Measurements from ENCODE around the gene ZFHX3. TPM values are rescaled to one million over a fixed set of nuclear protein-coding genes. Genes with fewer than 3 reads are reported as not detected.

The ZFHX3 gene
- polyA plus RNA-seq, 1 donor (not counting 4 experiments of a cell fraction or from before 2014, with no cell fraction given), result 1.2 TPM

DNA sequence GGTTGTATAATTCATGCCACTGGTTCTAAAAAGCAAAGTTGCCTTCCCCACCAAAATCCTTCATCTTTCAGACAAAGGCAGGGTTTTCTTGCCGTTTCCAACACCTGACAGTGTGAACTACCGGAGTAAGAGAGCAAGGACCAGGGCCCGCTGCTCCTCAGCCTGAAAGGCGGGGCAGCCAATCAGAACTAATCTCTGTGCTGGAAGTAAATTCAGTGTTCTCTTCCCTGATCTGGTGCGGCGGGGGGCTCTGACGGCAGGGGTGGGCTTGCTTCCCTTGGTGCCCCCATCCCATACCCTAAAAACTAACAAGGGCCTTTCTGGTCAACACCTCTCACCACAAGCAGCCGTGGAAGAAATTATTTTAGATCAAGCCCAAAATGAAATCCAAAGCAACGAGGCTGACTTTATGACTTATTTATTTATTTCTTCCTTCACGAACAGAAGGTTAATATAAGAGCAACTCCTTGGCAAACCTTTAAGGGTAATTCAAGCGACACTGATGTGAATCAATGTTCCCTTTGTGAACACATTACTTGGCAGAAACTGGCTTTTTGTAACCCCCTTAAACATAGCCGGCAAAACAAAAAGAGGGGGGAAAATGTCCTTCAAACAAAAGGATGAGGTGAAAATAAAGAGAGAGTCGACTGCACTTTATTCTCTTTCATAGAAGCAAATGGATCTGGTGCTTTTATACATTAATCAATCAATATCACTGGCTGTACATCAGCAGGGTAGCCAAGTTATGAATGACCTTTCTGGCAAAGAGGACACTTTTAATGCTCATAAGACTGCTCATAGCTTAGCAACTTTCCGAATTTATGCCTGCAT, 189.9 kb downstream of the ZFHX3 start:
- no peaks in the 10 kb centered on the region for H3K27me3 ChIP-seq (ENCODE audit: control insufficient read depth, extremely low read depth, insufficient read depth, low read length)
- no peak for FAIRE-seq
- no peaks in the 10 kb centered on the region for H3K9me3 ChIP-seq (ENCODE audit: control insufficient read depth, low read depth, low read length)
- no peak overlapping the region for H3K4me3 ChIP-seq (ENCODE audit: control insufficient read depth in 2 of 3, extremely low read depth in 1 of 3, insufficient read depth in 2 of 3, low read depth in 1 of 3, low read length in 3 of 3)
- DNase-seq (ENCODE audit: low read depth, low spot score), result no peak
- no peaks in the 10 kb centered on the region for H3K4me1 ChIP-seq (ENCODE audit: control insufficient read depth, extremely low read depth, insufficient read depth, low read length)
- no peaks in the 10 kb centered on the region for H3K79me2 ChIP-seq (ENCODE audit: control insufficient read depth, insufficient read depth, low read length)
- dilution Hi-C loops (cut with MboI; ENCODE audit: extremely low pct_ligation_motif_present, low sequenced_read_pairs), result no loop called here
- TF ChIP-seq EZH2 (IDR thresholded peaks at IDR 0.05; ENCODE audit: low read length), result no peak
- TF ChIP-seq, protein P1, sequence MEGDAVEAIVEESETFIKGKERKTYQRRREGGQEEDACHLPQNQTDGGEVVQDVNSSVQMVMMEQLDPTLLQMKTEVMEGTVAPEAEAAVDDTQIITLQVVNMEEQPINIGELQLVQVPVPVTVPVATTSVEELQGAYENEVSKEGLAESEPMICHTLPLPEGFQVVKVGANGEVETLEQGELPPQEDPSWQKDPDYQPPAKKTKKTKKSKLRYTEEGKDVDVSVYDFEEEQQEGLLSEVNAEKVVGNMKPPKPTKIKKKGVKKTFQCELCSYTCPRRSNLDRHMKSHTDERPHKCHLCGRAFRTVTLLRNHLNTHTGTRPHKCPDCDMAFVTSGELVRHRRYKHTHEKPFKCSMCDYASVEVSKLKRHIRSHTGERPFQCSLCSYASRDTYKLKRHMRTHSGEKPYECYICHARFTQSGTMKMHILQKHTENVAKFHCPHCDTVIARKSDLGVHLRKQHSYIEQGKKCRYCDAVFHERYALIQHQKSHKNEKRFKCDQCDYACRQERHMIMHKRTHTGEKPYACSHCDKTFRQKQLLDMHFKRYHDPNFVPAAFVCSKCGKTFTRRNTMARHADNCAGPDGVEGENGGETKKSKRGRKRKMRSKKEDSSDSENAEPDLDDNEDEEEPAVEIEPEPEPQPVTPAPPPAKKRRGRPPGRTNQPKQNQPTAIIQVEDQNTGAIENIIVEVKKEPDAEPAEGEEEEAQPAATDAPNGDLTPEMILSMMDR (optimal IDR thresholded peaks at IDR 0.05 in 1 of 3, IDR thresholded peaks at IDR 0.05 in 1 of 3, conservative IDR thresholded peaks at IDR 0.05 in 1 of 3; ENCODE audit: extremely low read depth in 1 of 3, insufficient read depth in 2 of 3, low read length in 3 of 3), result no peak
- no peak overlapping the region for H2AFZ ChIP-seq (ENCODE audit: control insufficient read depth, low read length)
- H3K36me3 ChIP-seq (ENCODE audit: control insufficient read depth in 2 of 2, extremely low read depth in 1 of 2, insufficient read depth in 2 of 2, low read length in 2 of 2), result peaks cover 0 to 1% of the 10 kb centered on the region in 2 experiments
- no peak overlapping the region for H3K27ac ChIP-seq (ENCODE audit: control insufficient read depth, insufficient read depth, low read length)
- H3K9ac ChIP-seq (ENCODE audit: control insufficient read depth, extremely low read depth, insufficient read depth, low read length), result no peak overlapping the region
- no peaks in the 10 kb centered on the region for H3K9me1 ChIP-seq (ENCODE audit: control insufficient read depth, extremely low read depth, insufficient read depth, low read length)
- no peaks in the 10 kb centered on the region for H4K20me1 ChIP-seq (ENCODE audit: control insufficient read depth, extremely low read depth, insufficient read depth, low read length)
- no peak overlapping the region for H3K4me2 ChIP-seq (ENCODE audit: control insufficient read depth, extremely low read depth, insufficient read depth, low read depth, low read length)

DNA sequence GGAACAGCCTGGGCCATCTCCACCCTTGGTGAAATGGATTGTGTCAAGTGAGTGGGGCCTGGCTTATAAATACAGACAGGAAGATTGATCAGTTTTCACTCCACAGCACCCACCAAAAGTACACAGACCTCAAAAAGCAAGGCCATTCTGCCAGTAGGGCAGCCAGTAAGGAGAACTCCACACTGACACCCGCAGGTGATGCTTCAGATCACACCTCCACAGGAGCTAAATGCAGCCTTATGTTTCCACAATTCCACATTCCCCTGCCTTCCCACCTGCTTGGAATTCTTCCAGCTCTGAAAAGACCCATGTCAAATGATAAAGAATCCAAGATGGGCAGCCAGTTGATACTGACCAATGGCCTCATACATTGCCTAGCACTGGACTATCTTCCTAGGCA, 191.1 kb downstream of the ZFHX3 start:
- no peaks in the 10 kb centered on the region for H3K9me3 ChIP-seq (ENCODE audit: control insufficient read depth, low read depth, low read length)
- no peak overlapping the region for H3K4me3 ChIP-seq (ENCODE audit: control insufficient read depth in 2 of 3, extremely low read depth in 1 of 3, insufficient read depth in 2 of 3, low read depth in 1 of 3, low read length in 3 of 3)
- H2AFZ ChIP-seq (ENCODE audit: control insufficient read depth, low read length), result no peak overlapping the region
- no peak overlapping the region for H3K4me2 ChIP-seq (ENCODE audit: control insufficient read depth, extremely low read depth, insufficient read depth, low read depth, low read length)
- H3K4me1 ChIP-seq (ENCODE audit: control insufficient read depth, extremely low read depth, insufficient read depth, low read length), result no peaks in the 10 kb centered on the region
- H4K20me1 ChIP-seq (ENCODE audit: control insufficient read depth, extremely low read depth, insufficient read depth, low read length), result no peaks in the 10 kb centered on the region
- DNase-seq (ENCODE audit: low read depth, low spot score), result no peak
- dilution Hi-C loops (cut with MboI; ENCODE audit: extremely low pct_ligation_motif_present, low sequenced_read_pairs), result no loop called here
- no peak overlapping the region for H3K9ac ChIP-seq (ENCODE audit: control insufficient read depth, extremely low read depth, insufficient read depth, low read length)
- H3K9me1 ChIP-seq (ENCODE audit: control insufficient read depth, extremely low read depth, insufficient read depth, low read length), result no peaks in the 10 kb centered on the region
- no peak for FAIRE-seq
- TF ChIP-seq, protein P1 (optimal IDR thresholded peaks at IDR 0.05 in 1 of 3, IDR thresholded peaks at IDR 0.05 in 1 of 3, conservative IDR thresholded peaks at IDR 0.05 in 1 of 3; ENCODE audit: extremely low read depth in 1 of 3, insufficient read depth in 2 of 3, low read length in 3 of 3), result peak; percentile 49 to 69 (median 61)
- TF ChIP-seq EZH2 (IDR thresholded peaks at IDR 0.05; ENCODE audit: low read length), result no peak
- H3K27me3 ChIP-seq (ENCODE audit: control insufficient read depth, extremely low read depth, insufficient read depth, low read length), result no peaks in the 10 kb centered on the region
- peaks cover 0 to 1% of the 10 kb centered on the region in 2 experiments for H3K36me3 ChIP-seq (ENCODE audit: control insufficient read depth in 2 of 2, extremely low read depth in 1 of 2, insufficient read depth in 2 of 2, low read length in 2 of 2)
- H3K27ac ChIP-seq (ENCODE audit: control insufficient read depth, insufficient read depth, low read length), result no peak overlapping the region
- no peaks in the 10 kb centered on the region for H3K79me2 ChIP-seq (ENCODE audit: control insufficient read depth, insufficient read depth, low read length)
